GM19395 (cell line): ENCODE data around the gene ASIC3.

Source experiments
- ATAC-seq: cut with Tn5 transposase; IDR thresholded peaks from one replicate; pipeline ENCODE4 v1.9.1; 2021; ENCODE audit warnings: mild to moderate bottlenecking, moderate library complexity; ENCODE audit not compliant: unreplicated experiment

ASIC3 gene

GRCh38 chr7:151100921-151101320 is 52.6 kb downstream of the ASIC3 start:
- ATAC-seq = no peak

DNA sequence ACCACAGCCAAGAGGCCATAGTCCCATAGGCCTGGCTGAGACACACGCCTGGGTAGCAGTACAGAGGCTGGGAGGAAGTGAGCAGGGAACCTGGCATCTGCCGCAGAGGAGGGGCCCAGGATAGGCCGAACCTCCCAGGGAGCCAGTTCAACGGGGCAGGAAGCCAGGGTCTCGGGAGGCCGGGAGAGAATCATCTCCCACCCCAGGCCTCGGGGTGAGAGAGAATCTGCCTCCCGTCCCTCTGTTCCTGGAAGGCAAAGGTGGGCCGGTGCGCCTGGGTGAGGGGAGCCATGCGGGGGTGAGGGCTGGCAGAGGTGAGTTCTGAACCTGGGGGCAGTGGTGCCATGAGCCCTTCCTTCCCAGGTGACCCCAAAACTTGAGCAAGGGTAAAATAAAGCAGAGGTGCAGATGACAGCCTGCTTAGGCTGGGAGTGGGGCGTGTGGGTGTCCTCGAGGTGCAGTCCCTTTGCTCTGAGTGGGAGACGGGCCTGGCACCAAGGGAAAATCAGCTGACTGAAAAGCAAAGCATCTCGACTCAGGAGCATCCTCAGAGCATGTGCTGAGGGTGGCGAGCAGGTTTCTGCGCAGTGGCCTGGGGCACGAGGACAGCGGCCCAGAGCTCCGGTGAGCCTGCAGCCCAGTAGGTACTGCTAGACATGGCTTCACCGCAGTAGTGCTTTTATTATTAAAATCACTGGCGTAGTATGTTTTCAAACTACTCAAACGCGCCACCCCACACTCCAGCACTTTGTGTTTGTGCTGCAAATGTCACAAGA is 53.5 kb downstream of the ASIC3 start:
- ATAC-seq = no peak
